Esophagus squamous epithelium (tissue), 5 donors: Measurements from ENCODE around the gene KRT12. TPM values are rescaled to one million over a fixed set of nuclear protein-coding genes. Genes with fewer than 3 reads are reported as not detected.

Experiments
- DNase-seq: peaks from one replicate; lab custom pipeline; 2025; lab: John Stamatoyannopoulos, UW
- H3K27ac ChIP-seq, 4 donors: fragments of 200-600 bp; sonication (generic); one replicate each; pipeline ENCODE4 v1.5.1; 2016 to 2019; ENCODE audit warnings: mild to moderate bottlenecking in 1 of 4
- H3K27me3 ChIP-seq, 4 donors: fragments of 200-600 bp; sonication (generic); 1 replicate in 3 of 4; 2 replicates in 1 of 4; pipeline versions ENCODE4 v1.5.1 to v1.6.0; 2017 to 2021; ENCODE audit warnings: antibody characterized with exemption in 1 of 4
- H3K36me3 ChIP-seq, 3 donors: fragments of 200-600 bp; sonication (generic); one replicate each; pipeline ENCODE4 v1.5.1; 2016 to 2019
- H3K4me1 ChIP-seq, 3 donors: fragments of 200-600 bp; sonication (generic); one replicate each; pipeline ENCODE4 v1.5.1; 2017 to 2019
- H3K4me3 ChIP-seq, 4 donors: fragments of 200-600 bp; sonication (generic); 1 replicate in 3 of 4; 2 replicates in 1 of 4; pipeline ENCODE4 v1.5.1; 2016 to 2019; ENCODE audit warnings: mild to moderate bottlenecking in 2 of 4, moderate library complexity in 1 of 4
- H3K9me3 ChIP-seq, 3 donors: fragments of 200-600 bp; sonication (generic); one replicate each; pipeline ENCODE4 v1.5.1; 2016 to 2019
- POLR2A ChIP-seq, 4 donors: fragments of 450-650 bp; IDR thresholded peaks; one replicate each; pipeline ENCODE4 v1.6.1; 2017; ENCODE audit warnings: antibody characterized with exemption in 4 of 4, mild to moderate bottlenecking in 4 of 4, moderate library complexity in 3 of 4
- WGBS, 2 donors: methylation state at CpG; one replicate each; pipeline ENCODE4 v1.1.5; 2018; 5-methylcytosine and 5-hydroxymethylcytosine counted together
- intact Hi-C: fragments of 100-400 bp; cut with DNase I; formaldehyde crosslinking; loops from one replicate; pipeline ENCODE4 v1.15.0; 2022
- total RNA-seq, 4 donors: library from RNA; depleted of rRNA; stranded (reverse); fragments of >200 nt; gene quantifications; one replicate each; pipeline ENCODE4 v1.1.0, GENCODE V29; 2016
- TF ChIP-seq, protein P1 (sequence below), 6 experiments: fragments of 450-650 bp in 4 of 6; fragments of 200-600 bp in 2 of 6; sonication (generic) in 2 of 6; IDR thresholded peaks; one replicate each; pipeline ENCODE4 v1.5.1; 2016 to 2019; ENCODE audit warnings: antibody characterized with exemption in 6 of 6, mild to moderate bottlenecking in 4 of 6, moderate library complexity in 4 of 6
- donor health status: DM: yes; HTN: yes; CAD: no.

KRT12 gene
- total RNA-seq, 4 donors from 2014 or later, result not detected

DNA sequence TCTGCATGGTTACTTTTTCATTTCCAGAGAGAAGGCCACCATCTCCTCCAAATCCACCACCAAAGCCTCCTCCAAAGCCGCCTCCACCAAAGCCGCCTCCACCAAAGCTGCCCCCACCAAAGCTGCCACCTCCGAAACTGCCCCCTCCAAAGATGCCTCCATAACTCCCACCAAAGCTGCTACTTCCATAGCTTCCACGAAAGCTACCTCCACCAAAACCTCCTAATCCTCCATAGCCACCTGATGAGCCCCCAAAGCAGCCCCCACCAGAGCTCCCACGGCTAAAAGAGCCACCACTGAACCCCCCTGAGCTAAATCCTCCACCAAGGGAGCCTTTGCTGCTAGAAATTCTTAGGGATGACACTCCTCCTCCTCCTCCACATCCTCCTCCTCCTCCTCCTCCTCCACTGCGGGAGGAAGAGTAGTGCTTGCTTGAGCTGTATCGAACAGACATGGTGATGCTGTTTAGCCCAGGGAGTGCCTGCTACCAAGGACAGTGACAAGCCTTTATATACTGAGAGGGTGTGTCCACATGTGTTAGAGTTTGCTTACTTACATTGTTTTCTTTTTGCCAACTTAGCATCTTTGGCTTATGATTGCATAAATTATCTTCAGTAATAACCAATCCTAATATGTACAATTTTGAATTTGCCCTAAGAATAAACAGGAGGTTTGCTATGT is 44.8 kb downstream of the KRT12 start, which contains the start of gene KRT10:
Gene KRT10, minus strand, starts transcription at position 483 of the 681 bp plus-strand sequence. Its CDS starts 29 bp downstream, at position 454.
- intact Hi-C loops, result no loop called here
- 88 to 93% methylated on average over 3 to 7 of the region's 7 CpGs for WGBS, 2 donors

DNA sequence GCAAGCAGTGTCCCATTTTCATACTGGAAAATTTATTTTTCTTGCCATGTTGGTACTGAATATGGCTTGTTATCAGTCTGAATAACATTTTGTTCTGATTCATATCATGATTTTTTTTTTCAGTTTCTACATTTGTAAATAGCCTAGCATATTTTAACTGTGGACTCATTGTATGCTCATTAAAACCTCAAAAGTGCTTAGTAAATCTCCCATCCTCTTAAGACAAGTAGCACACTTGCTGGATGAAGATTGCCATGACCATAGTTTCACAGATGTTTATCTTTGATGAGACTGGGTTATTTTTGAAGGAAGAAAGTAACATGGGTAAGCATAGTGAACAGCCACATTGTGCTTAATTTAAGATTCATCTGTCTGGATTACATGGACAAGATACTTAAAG is 45.5 kb downstream of the KRT12 start:
- Histone ChIP-seq H3K9me3 (no peaks in the 10 kb centered on the region), H3K4me3 (no peak overlapping the region), H3K27ac (no peak overlapping the region), H3K27me3 (no peaks in the 10 kb centered on the region), H3K4me1 (peaks cover 0 to 21% (median 8%) of the 10 kb centered on the region in 3 donors), H3K36me3 (peaks cover 0 to 18% (median 0%) of the 10 kb centered on the region in 3 donors)
- TF ChIP-seq, protein P1, sequence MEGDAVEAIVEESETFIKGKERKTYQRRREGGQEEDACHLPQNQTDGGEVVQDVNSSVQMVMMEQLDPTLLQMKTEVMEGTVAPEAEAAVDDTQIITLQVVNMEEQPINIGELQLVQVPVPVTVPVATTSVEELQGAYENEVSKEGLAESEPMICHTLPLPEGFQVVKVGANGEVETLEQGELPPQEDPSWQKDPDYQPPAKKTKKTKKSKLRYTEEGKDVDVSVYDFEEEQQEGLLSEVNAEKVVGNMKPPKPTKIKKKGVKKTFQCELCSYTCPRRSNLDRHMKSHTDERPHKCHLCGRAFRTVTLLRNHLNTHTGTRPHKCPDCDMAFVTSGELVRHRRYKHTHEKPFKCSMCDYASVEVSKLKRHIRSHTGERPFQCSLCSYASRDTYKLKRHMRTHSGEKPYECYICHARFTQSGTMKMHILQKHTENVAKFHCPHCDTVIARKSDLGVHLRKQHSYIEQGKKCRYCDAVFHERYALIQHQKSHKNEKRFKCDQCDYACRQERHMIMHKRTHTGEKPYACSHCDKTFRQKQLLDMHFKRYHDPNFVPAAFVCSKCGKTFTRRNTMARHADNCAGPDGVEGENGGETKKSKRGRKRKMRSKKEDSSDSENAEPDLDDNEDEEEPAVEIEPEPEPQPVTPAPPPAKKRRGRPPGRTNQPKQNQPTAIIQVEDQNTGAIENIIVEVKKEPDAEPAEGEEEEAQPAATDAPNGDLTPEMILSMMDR (IDR thresholded peaks at IDR 0.05), result no peak
- TF ChIP-seq POLR2A (IDR thresholded peaks at IDR 0.05), result no peak
- intact Hi-C loops, result no loop called here
- no peak for DNase-seq

More for the DNA sequence above, 44.8 kb downstream of the KRT12 start, which contains the start of gene KRT10:
- H3K36me3 ChIP-seq, result peaks cover 0 to 11% (median 0%) of the 10 kb centered on the region in 3 donors
- TF ChIP-seq POLR2A (IDR thresholded peaks at IDR 0.05), result no peak
- TF ChIP-seq, protein P1 (IDR thresholded peaks at IDR 0.05), result no peak
- no peak within 1 kb of the TSS for H3K4me3 ChIP-seq
- H3K27me3 ChIP-seq, result no peaks in the 10 kb centered on the region
- H3K4me1 ChIP-seq, result peaks cover 0 to 21% (median 8%) of the 10 kb centered on the region in 3 donors
- H3K9me3 ChIP-seq, result no peaks in the 10 kb centered on the region
- no peak for DNase-seq
- H3K27ac ChIP-seq, result no peak within 1 kb of the TSS

DNA sequence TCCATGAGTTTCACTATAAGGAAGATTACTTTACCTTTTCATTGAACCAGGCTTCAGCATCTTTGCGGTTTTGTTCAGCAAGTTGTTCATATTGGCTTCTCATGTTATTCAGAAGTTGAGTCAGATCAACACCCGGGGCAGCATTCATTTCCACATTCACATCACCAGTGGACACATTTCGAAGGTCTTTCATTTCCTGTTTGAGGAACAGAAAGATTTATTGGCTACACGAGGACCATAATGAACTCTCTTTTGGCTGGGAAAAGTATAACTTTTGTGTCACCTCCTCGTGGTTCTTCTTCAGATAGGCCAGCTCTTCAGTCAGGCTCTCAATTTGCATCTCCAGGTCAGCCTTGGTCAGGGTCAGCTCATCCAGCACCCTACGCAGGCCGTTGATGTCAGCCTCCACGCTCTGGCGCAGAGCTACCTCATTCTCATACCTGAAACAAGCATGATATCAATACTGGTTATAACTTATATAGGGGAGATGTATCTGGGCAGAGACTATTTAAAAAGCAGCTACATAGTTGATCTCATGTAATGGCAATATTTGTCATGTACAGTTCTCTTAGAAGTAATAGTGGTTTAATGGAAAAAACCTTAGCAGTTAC is 46.7 kb downstream of the KRT12 start:
- Histone ChIP-seq H3K27ac (peak overlapping the region in 2 of 4 donors; percentile 74 to 95), H3K4me3 (no peak overlapping the region)
- 80 to 93% methylated on average over 4 to 9 of the region's 9 CpGs for WGBS, 2 donors

DNA sequence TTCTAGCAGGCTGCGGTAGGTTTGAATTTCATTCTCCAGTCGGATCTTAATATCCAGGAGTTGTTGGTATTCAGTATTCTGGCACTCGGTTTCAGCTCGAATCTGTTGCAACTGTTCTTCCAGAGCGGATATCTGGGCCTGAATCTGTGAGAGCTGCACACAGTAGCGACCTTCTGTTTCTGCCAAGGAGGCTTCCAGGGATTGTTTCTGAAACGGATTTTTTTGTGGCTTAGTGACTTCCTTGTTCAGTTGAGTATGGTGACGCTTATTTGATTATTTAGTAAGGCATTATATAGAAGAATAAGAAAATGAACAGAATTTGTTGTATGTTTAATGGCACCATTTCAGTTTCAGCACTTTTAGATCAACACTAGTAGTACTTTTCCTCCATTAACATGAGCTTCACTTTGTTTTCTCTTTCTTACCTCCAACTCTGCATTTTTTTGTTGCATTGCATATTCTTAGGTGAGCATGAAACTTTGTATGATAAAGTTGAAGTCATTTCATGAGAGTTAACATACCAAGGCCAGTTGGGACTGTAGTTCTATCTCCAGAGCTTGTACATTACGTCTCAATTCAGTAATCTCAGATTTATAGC is 47.4 kb downstream of the KRT12 start:
- Histone ChIP-seq H3K27me3 (no peaks in the 10 kb centered on the region), H3K27ac (peak overlapping the region; percentile 74 to 96 (median 93)), H3K36me3 (peaks cover 0 to 19% (median 0%) of the 10 kb centered on the region in 3 donors), H3K9me3 (no peaks in the 10 kb centered on the region), H3K4me1 (peaks cover 0 to 21% (median 8%) of the 10 kb centered on the region in 3 donors), H3K4me3 (peak overlapping the region; percentile 60 to 85 (median 72))
- intact Hi-C loops, result no loop called here
- DNase-seq, result no peak
- 40 to 54% methylated on average over 9 of the region's 9 CpGs for WGBS, 2 donors
- TF ChIP-seq, protein P1 (IDR thresholded peaks at IDR 0.05), result no peak
- TF ChIP-seq POLR2A (IDR thresholded peaks at IDR 0.05), result no peak

More for the DNA sequence above, 46.7 kb downstream of the KRT12 start:
- intact Hi-C loops, result no loop called here
- H3K9me3 ChIP-seq, result no peaks in the 10 kb centered on the region
- TF ChIP-seq, protein P1 (IDR thresholded peaks at IDR 0.05), result no peak
- no peak for TF ChIP-seq POLR2A (IDR thresholded peaks at IDR 0.05)
- peaks cover 0 to 19% (median 0%) of the 10 kb centered on the region in 3 donors for H3K36me3 ChIP-seq
- no peaks in the 10 kb centered on the region for H3K27me3 ChIP-seq
- no peak for DNase-seq
- peaks cover 0 to 21% (median 8%) of the 10 kb centered on the region in 3 donors for H3K4me1 ChIP-seq
